NCI-H1105 (cell line): ENCODE results near the gene MEP1B.
A peak's percentile ranks its signal among the peaks of the same experiment; 100 is the strongest.
"Not testable (repeated sequence)": the region's sequence is repeated elsewhere in the genome, so short reads cannot be mapped to it uniquely, and the experiment has no call there.

Experiments
- DNase-seq: peaks from one replicate; lab custom pipeline; 2025; lab: John Stamatoyannopoulos, UW

Gene MEP1B

GRCh38 chr18:32189790-32190189, at the start of gene MEP1B:
MEP1B (plus strand) TSS chr18:32190039; CDS start chr18:32190071, 32 bp downstream.
- no peak for DNase-seq

GRCh38 chr18:32148185-32148870, 41.5 kb upstream of the MEP1B start:
- DNase-seq = no peak

- no peak for DNase-seq
Measured at GRCh38 chr18:32152705-32153448, 37.0 kb upstream of the MEP1B start.

- DNase-seq = no peak
Measured at GRCh38 chr18:32156855-32157254, 33.0 kb upstream of the MEP1B start.

- no peak for DNase-seq
Measured at GRCh38 chr18:32157580-32157979, 32.3 kb upstream of the MEP1B start.

- DNase-seq = peak; percentile 84
Measured at GRCh38 chr18:32158108-32158624, 31.7 kb upstream of the MEP1B start.

GRCh38 chr18:32158631-32159030, 31.2 kb upstream of the MEP1B start:
- DNase-seq = not testable (repeated sequence)

- no peak for DNase-seq
Measured at GRCh38 chr18:32160547-32160946, 29.3 kb upstream of the MEP1B start.

GRCh38 chr18:32167980-32168730, 21.7 kb upstream of the MEP1B start:
- DNase-seq = no peak

GRCh38 chr18:32173654-32174053, 16.2 kb upstream of the MEP1B start:
- DNase-seq = no peak

- DNase-seq = no peak
Measured at GRCh38 chr18:32174719-32175118, 15.1 kb upstream of the MEP1B start.

GRCh38 chr18:32175265-32175664, 14.6 kb upstream of the MEP1B start:
- no peak for DNase-seq

- DNase-seq = not testable (repeated sequence)
Measured at GRCh38 chr18:32176745-32177144, 13.1 kb upstream of the MEP1B start.

GRCh38 chr18:32177530-32177929, 12.3 kb upstream of the MEP1B start:
- no peak for DNase-seq

- no peak for DNase-seq
Measured at GRCh38 chr18:32183503-32183902, 6.3 kb upstream of the MEP1B start.

GRCh38 chr18:32190209-32190608, 370 bp downstream of the MEP1B start:
- DNase-seq = no peak

GRCh38 chr18:32195881-32196815, 6.3 kb downstream of the MEP1B start:
- DNase-seq = no peak

GRCh38 chr18:32200766-32201165, 10.9 kb downstream of the MEP1B start:
- DNase-seq = peak; percentile 84

- DNase-seq = no peak
Measured at GRCh38 chr18:32201948-32202672, 12.3 kb downstream of the MEP1B start.

- DNase-seq = no peak
Measured at GRCh38 chr18:32208023-32208422, 18.2 kb downstream of the MEP1B start.

GRCh38 chr18:32208577-32208976, 18.7 kb downstream of the MEP1B start:
- no peak for DNase-seq
